ELF-1 (cell line): ENCODE results near the gene HADHA.

Experiments
- DNase-seq: peaks from one replicate; pipeline ENCODE4 v3.0.0-alpha.2; 2016; ENCODE audit warnings: low read depth, low spot score

HADHA gene

GRCh38 chr2:26141145-26141769 lies 103.2 kb downstream of the HADHA start:
- no peak for DNase-seq
